ENCODE results near the gene PLA2G1B. TPM values are rescaled to one million over a fixed set of nuclear protein-coding genes. Genes with fewer than 3 reads are reported as not detected.
A peak's percentile ranks its signal among the peaks of the same experiment; 100 is the strongest.

PLA2G1B gene
- total and polyA plus RNA-seq, 2 of the 13 experiments (the other 11 are each of a cell fraction or from before 2014, with no cell fraction given), result 0.33 to 1.4 TPM

- no peak for TF ChIP-seq ZNF773 (CRISPR knock-in tag; IDR thresholded peaks at IDR 0.05; ENCODE audit: borderline replicate concordance)
- TF ChIP-seq ZNF335 (CRISPR knock-in tag; IDR thresholded peaks at IDR 0.05), result no peak
- TF ChIP-seq SALL2 (CRISPR knock-in tag; IDR thresholded peaks at IDR 0.05), result no peak
- no peak for TF ChIP-seq BRD4 (CRISPR knock-in tag; IDR thresholded peaks at IDR 0.05)
- no peak for TF ChIP-seq SNRNP70 (IDR thresholded peaks at IDR 0.05; ENCODE audit: low read depth, low read length)
- TF ChIP-seq HNRNPUL1 (IDR thresholded peaks at IDR 0.05; ENCODE audit: low read depth, low read length), result peak; percentile 90
- TF ChIP-seq SIN3A (IDR thresholded peaks at IDR 0.05; ENCODE audit: borderline replicate concordance, low read depth, low read length), result no peak
- no peak for TF ChIP-seq ZBTB4 (CRISPR knock-in tag; IDR thresholded peaks at IDR 0.05; ENCODE audit: borderline replicate concordance)
- TF ChIP-seq ZSCAN20 (CRISPR knock-in tag; IDR thresholded peaks at IDR 0.05; ENCODE audit: borderline replicate concordance), result no peak
- peak; percentile 79 for TF ChIP-seq HNF4A (CRISPR knock-in tag; IDR thresholded peaks at IDR 0.05)
- no peak for TF ChIP-seq TFAP4 (IDR thresholded peaks at IDR 0.05; ENCODE audit: borderline replicate concordance, low read depth)
- no peak for TF ChIP-seq ZBTB7A (CRISPR knock-in tag; IDR thresholded peaks at IDR 0.05)
- no peak for TF ChIP-seq SP2 (CRISPR knock-in tag; IDR thresholded peaks at IDR 0.05)
- TF ChIP-seq SOX13 (IDR thresholded peaks at IDR 0.05), result no peak
- peak in 1 of 2 experiments; percentile 81; a peak in 2 of 4 replicates for TF ChIP-seq SOX13 (CRISPR knock-in tag; conservative IDR thresholded peaks at IDR 0.05 in 1 of 2, IDR thresholded peaks at IDR 0.05 in 1 of 2)
- TF ChIP-seq ZNF660 (CRISPR knock-in tag; IDR thresholded peaks at IDR 0.05; ENCODE audit: borderline replicate concordance, low read depth), result no peak
- TF ChIP-seq ZNF468 (CRISPR knock-in tag; IDR thresholded peaks at IDR 0.05), result no peak
- peak; percentile 88 for TF ChIP-seq PAXIP1 (CRISPR knock-in tag; conservative IDR thresholded peaks at IDR 0.05)
- no peak for TF ChIP-seq NRL (CRISPR knock-in tag; IDR thresholded peaks at IDR 0.05; ENCODE audit: borderline replicate concordance)
- TF ChIP-seq ZMAT5 (CRISPR knock-in tag; IDR thresholded peaks at IDR 0.05; ENCODE audit: borderline replicate concordance, low read depth), result no peak
- TF ChIP-seq ELF3 (CRISPR knock-in tag; IDR thresholded peaks at IDR 0.05), result peak; percentile 83; the same call in 1 of the 2 replicates
- peak; percentile 69; the same call in 1 of the 2 replicates for TF ChIP-seq MIXL1 (CRISPR knock-in tag; IDR thresholded peaks at IDR 0.05)
Observed at GRCh38 chr12:120321382-120322202, 6.0 kb downstream of the PLA2G1B start (continued).
